Natural killer cell (primary cell): Measurements from ENCODE around the gene MLN. TPM values are rescaled to one million over a fixed set of nuclear protein-coding genes. Genes with fewer than 3 reads are reported as not detected.

Source experiments
- ATAC-seq, 3 donors: fragments of 150-1000 bp in 2 of 3; fragments of 200-7000 bp in 1 of 3; cut with Tn5 transposase; 1 replicate in 1 of 3; 2 replicates in 2 of 3; pipeline ENCODE4 v1.10.0; 2021; ENCODE audit warnings: mild to moderate bottlenecking in 2 of 3, moderate library complexity in 2 of 3
- DNase-seq, 2 donors: peaks; one replicate each; pipeline versions ENCODE4 v3.0.0 to v3.0.0-alpha.2; 2013 to 2021; ENCODE audit warnings: mixed read lengths in 1 of 2
- H3K27ac ChIP-seq: one replicate; pipeline ENCODE4 v1.5.1; 2013; ENCODE audit warnings: mild to moderate bottlenecking, low read length
- H3K27me3 ChIP-seq: one replicate; pipeline ENCODE4 v1.6.1; 2013; ENCODE audit warnings: low read length; ENCODE audit not compliant: control insufficient read depth, insufficient read depth
- H3K36me3 ChIP-seq: one replicate; pipeline ENCODE4 v1.6.1; 2013; ENCODE audit warnings: low read length; ENCODE audit not compliant: control insufficient read depth, insufficient read depth
- H3K4me1 ChIP-seq: one replicate; pipeline ENCODE4 v1.6.1; 2013; ENCODE audit warnings: low read length; ENCODE audit not compliant: control insufficient read depth, insufficient read depth
- H3K4me3 ChIP-seq: one replicate; pipeline ENCODE4 v1.5.1; 2013; ENCODE audit warnings: low read length
- H3K9me3 ChIP-seq: one replicate; pipeline ENCODE4 v1.6.1; 2013; ENCODE audit warnings: low read length; ENCODE audit not compliant: control insufficient read depth, insufficient read depth
- H3K27ac Mint-ChIP-seq, 2 donors: one replicate each; pipeline ENCODE4 v1.8.0; 2022; ENCODE audit warnings: mild to moderate bottlenecking in 2 of 2, mixed read lengths in 2 of 2, moderate library complexity in 1 of 2
- H3K27me3 Mint-ChIP-seq, 2 donors: one replicate each; pipeline ENCODE4 v1.8.0; 2022; ENCODE audit warnings: low read depth in 2 of 2, mixed read lengths in 2 of 2
- H3K36me3 Mint-ChIP-seq: one replicate; pipeline ENCODE4 v1.8.0; 2022; ENCODE audit warnings: mixed read lengths
- H3K4me1 Mint-ChIP-seq, 2 donors: one replicate each; pipeline ENCODE4 v1.8.0; 2022; ENCODE audit warnings: mixed read lengths in 2 of 2
- H3K4me3 Mint-ChIP-seq: one replicate; pipeline ENCODE4 v1.8.0; 2022; ENCODE audit warnings: mild to moderate bottlenecking, moderate library complexity, mixed read lengths
- H3K9me3 Mint-ChIP-seq, 2 donors: one replicate each; pipeline ENCODE4 v1.8.0; 2022; ENCODE audit warnings: mixed read lengths in 2 of 2
- WGBS: methylation state at CpG from one replicate; pipeline ENCODE4 v1.1.7; 2013; ENCODE audit warnings: missing lambda C conversion rate; ENCODE audit not compliant: insufficient coverage; 5-methylcytosine and 5-hydroxymethylcytosine counted together
- intact Hi-C: fragments of 100-400 bp; cut with micrococcal nuclease; formaldehyde crosslinking; loops from one replicate; pipeline ENCODE4 v1.14.2; 2022
- total RNA-seq, 4 donors: library from RNA; stranded (reverse); fragments of 120-200 nt in 1 of 4; gene quantifications; one replicate each; pipeline versions ENCODE4 v1.2.3 to v1.2.4, GENCODE V29; 2013 to 2022
- TF ChIP-seq, protein P1 (sequence below): fragments of 200-600 bp; IDR thresholded peaks from one replicate; pipeline ENCODE4 v1.8.0; 2022; ENCODE audit warnings: antibody characterized with exemption

Gene MLN
- total RNA-seq, 3 donors from 2014 or later (not counting 1 experiment from before 2014, with no cell fraction given): not detected

DNA sequence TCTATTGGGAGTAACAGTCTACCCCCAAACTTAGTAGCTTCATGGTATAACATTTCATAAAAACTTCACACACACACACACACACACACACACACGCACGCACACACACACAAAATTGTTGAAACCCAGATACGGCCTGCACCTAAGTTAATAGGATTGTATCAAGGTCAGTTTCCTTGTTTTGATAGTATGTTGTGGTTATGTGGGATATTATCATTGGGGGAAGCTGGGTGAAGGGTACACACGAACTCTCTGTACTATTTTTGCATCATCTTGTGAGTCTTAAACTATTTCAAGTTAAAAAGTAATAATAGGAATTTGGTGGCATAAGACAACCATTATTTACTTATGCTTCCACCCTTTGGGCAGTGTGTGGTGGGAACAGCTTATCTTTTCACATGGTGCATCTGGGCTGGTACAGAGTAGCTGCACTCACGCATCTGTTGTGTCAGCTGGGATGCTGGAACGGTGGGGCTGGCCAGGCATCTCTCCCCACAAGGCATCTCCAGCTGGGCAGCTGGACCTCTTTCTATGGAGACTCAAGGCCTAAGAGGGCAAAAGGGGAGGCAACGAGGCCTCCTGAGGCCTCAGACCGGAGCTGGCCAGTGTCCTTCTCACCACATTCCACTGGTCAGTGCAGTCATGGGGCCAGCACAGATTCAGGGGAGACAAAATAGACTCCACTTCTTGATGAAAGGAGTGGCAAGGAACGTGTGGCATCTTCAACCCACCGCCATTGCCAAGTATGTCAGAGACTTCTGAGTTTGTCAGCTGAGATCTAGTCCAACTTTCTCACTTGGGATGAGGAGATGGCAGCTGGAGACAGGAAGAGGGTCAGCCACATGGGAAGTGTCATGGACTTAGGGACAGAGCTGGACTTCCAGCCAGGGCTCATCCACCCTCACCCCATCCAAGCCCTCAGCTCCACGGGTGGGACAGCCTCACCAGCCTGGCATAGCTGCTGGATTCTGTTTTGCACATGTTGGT is 36.6 kb downstream of the MLN start:
- intact Hi-C loops: no loop called here
- Mint-ChIP-seq H3K9me3 (no peaks in the 10 kb centered on the region), H3K4me1 (peaks cover under 1 to 4% of the 10 kb centered on the region in 2 donors), H3K27me3 (peaks cover 6 to 12% of the 10 kb centered on the region in 2 donors), H3K36me3 (no peaks in the 10 kb centered on the region), H3K27ac (no peak overlapping the region), H3K4me3 (no peak overlapping the region)
- DNase-seq (no peak), ATAC-seq (no peak)
- Histone ChIP-seq H3K27me3 (no peaks in the 10 kb centered on the region), H3K36me3 (peaks cover 2% of the 10 kb centered on the region), H3K4me3 (no peak overlapping the region), H3K4me1 (peaks cover 8% of the 10 kb centered on the region), H3K27ac (no peak overlapping the region), H3K9me3 (no peaks in the 10 kb centered on the region)
- 84% methylated on average over 8 of the region's 11 CpGs for WGBS
- TF ChIP-seq, protein P1, sequence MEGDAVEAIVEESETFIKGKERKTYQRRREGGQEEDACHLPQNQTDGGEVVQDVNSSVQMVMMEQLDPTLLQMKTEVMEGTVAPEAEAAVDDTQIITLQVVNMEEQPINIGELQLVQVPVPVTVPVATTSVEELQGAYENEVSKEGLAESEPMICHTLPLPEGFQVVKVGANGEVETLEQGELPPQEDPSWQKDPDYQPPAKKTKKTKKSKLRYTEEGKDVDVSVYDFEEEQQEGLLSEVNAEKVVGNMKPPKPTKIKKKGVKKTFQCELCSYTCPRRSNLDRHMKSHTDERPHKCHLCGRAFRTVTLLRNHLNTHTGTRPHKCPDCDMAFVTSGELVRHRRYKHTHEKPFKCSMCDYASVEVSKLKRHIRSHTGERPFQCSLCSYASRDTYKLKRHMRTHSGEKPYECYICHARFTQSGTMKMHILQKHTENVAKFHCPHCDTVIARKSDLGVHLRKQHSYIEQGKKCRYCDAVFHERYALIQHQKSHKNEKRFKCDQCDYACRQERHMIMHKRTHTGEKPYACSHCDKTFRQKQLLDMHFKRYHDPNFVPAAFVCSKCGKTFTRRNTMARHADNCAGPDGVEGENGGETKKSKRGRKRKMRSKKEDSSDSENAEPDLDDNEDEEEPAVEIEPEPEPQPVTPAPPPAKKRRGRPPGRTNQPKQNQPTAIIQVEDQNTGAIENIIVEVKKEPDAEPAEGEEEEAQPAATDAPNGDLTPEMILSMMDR: no peak

DNA sequence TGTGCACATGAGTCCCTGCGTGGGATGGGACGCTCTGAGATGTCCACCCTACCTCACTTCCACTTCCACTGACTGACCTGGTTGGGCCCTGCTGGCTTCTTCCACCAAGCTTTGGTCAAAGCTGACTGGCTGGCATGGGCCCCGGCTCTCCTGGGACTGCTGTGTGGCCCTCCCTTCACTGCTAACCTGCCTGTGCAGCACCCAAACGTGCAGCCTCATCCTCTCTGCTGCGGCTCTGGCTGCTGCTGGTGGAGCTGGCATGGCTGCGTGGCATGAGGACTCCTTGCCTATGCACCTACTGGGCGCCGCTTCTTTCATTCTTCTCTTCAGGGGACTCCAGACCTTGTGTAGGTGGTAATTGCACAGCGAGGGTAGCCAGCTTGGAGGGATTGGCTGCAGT is 38.4 kb downstream of the MLN start:
- TF ChIP-seq, protein P1: no peak
- intact Hi-C loops: no loop called here
- WGBS: 92% methylated on average over 9 of the region's 9 CpGs
- Histone ChIP-seq H3K9me3 (no peaks in the 10 kb centered on the region), H3K4me1 (no peaks in the 10 kb centered on the region), H3K27ac (no peak overlapping the region), H3K4me3 (no peak overlapping the region), H3K27me3 (no peaks in the 10 kb centered on the region), H3K36me3 (no peaks in the 10 kb centered on the region)
- Mint-ChIP-seq H3K4me1 (no peaks in the 10 kb centered on the region), H3K27me3 (peaks cover 6 to 12% of the 10 kb centered on the region in 2 donors), H3K4me3 (no peak overlapping the region), H3K9me3 (no peaks in the 10 kb centered on the region), H3K36me3 (no peaks in the 10 kb centered on the region), H3K27ac (no peak overlapping the region)
- DNase-seq (no peak), ATAC-seq (no peak)

DNA sequence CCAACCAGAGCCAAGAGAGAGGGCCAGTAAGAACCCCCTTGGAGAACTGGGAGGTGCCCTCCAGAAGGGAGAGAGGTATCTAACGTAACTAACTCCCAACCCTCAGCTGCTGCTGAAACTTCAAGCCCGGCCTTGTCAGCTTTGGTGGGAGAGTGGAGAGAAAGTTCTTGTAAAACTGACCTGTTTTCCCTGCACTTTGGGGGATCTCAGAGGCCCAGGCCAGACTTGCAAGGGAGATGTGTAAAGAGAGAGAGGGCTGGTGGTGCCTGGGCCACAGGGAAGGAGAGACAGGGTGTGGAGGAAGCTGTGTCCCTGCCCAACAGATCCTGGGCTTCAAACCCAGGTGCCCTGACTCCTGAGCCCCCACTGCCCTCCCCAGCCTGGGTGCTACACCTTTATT is 39.8 kb downstream of the MLN start:
- DNase-seq (no peak), ATAC-seq (no peak)
- Mint-ChIP-seq H3K27ac (no peak overlapping the region), H3K9me3 (no peaks in the 10 kb centered on the region), H3K4me3 (no peak overlapping the region), H3K36me3 (no peaks in the 10 kb centered on the region), H3K4me1 (no peaks in the 10 kb centered on the region), H3K27me3 (peaks cover 6 to 12% of the 10 kb centered on the region in 2 donors)
- Histone ChIP-seq H3K9me3 (no peaks in the 10 kb centered on the region), H3K4me3 (no peak overlapping the region), H3K36me3 (no peaks in the 10 kb centered on the region), H3K4me1 (no peaks in the 10 kb centered on the region), H3K27ac (no peak overlapping the region), H3K27me3 (no peaks in the 10 kb centered on the region)
- intact Hi-C loops: no loop called here
- WGBS: 92% methylated on average over 1 of the region's 2 CpGs
- TF ChIP-seq, protein P1: no peak
